ENCODE measurements around the gene TRAK1.

DNA sequence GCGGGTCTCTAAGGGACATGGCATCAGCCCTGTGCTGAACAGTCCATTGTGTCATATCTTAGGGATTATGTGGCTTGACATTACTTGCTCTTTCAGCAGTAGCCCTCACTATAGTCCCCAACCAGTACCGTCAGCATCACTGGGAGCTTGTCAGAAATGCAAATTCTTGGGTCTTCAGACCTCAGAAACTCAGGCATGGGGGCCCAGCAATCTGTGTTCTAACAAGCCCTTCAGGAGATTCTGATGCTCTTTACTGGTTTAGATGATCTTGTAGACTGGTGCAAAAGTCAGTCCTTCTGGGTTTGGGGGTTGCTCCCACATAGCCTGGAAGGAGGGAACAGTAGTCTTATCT is 39.0 kb upstream of the TRAK1 start:
- TF ChIP-seq CTBP1 (IDR thresholded peaks at IDR 0.05; ENCODE audit: borderline replicate concordance) = no peak
- TF ChIP-seq PKNOX1 (IDR thresholded peaks at IDR 0.05) = no peak
- no peak for TF ChIP-seq SP1 (IDR thresholded peaks at IDR 0.05)
- no peak for TF ChIP-seq ELF4 (IDR thresholded peaks at IDR 0.05)
- no peak for TF ChIP-seq BHLHE40 (IDR thresholded peaks at IDR 0.05; ENCODE audit: borderline replicate concordance)
- no peak for TF ChIP-seq FOXM1 (IDR thresholded peaks at IDR 0.05; ENCODE audit: borderline replicate concordance)
- TF ChIP-seq SUZ12 (IDR thresholded peaks at IDR 0.05) = no peak
- no peak for TF ChIP-seq FOXA1 (IDR thresholded peaks at IDR 0.05)
- no peak for TF ChIP-seq HDGF (IDR thresholded peaks at IDR 0.05; ENCODE audit: borderline replicate concordance)
- no peak for TF ChIP-seq FOXK2 (IDR thresholded peaks at IDR 0.05)
- no peak for TF ChIP-seq TARDBP (IDR thresholded peaks at IDR 0.05)
- no peak for TF ChIP-seq LEF1 (IDR thresholded peaks at IDR 0.05; ENCODE audit: borderline replicate concordance)

Measured in HEK293T (cell line).